HG02943 (cell line): ENCODE results near the gene SEC14L5.

Source experiments
- ATAC-seq: cut with Tn5 transposase; IDR thresholded peaks from one replicate; pipeline ENCODE4 v1.9.1; 2021; ENCODE audit warnings: mild to moderate bottlenecking, low read depth, moderate library complexity; ENCODE audit not compliant: unreplicated experiment

SEC14L5 gene

DNA sequence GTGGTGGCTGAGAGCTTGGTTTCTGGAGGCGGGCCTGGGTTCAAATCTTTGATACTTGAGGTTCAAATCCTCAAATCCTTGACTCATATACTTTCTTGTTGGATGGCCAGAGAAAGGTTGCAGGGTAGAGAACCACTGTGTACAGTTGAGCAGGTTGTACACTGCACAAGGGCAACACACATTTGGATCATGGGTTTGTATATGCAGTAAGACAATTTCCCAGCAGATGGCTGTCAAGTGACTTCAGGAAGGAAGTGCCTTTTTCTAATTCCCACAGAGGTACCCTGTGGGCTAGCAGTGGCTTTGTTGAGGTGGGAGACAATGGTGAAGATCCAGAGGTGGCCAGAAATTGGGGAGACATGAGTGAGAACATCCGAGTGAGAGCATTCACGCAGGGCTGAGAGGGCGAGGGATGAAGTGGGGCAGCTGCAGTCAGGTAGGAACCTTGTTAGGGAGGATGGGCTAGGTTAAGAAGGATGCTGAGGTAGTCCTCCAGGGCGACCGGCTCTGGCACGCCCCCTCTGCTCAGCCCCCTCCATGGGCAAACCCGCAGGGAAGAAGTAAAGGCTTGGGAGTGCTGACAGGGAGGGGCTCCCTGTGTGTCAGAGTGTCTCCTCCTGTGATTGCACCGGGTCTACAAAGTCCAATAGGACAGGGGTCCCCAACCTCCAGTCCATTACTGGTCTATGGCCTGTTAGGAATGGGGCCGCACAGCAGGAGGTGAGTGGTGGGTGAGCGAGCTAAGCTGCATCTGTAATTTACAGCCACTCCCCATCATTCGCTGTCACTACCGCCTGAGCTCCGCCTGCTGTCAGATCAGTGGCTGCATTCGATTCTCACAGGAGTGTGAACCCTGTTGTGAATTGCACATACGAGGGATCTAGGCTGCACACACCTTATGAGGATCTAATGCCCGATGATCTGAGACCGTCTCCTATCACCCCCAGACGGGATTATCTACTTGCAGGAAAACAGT, 104.9 kb downstream of the SEC14L5 start:
- no peak for ATAC-seq

DNA sequence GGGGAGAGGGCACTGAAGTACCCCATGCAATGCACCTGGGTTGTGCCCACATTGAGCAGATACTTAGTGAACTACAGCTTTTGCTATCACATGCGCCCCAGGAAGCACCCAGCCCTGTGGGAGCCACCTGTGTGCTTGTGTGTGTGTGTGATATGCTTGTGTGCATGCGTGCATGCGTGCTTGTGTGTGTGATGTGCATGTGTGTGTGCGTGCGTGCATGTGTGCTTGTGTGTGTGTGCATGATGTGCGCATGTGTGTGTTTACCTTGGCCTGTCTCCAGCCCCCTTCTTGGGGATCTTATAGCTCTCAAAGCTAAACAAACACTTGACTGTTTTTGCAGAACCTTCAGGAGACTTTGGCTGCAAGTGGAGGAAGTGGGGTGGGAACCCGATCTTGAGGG, 106.8 kb downstream of the SEC14L5 start:
- no peak for ATAC-seq

DNA sequence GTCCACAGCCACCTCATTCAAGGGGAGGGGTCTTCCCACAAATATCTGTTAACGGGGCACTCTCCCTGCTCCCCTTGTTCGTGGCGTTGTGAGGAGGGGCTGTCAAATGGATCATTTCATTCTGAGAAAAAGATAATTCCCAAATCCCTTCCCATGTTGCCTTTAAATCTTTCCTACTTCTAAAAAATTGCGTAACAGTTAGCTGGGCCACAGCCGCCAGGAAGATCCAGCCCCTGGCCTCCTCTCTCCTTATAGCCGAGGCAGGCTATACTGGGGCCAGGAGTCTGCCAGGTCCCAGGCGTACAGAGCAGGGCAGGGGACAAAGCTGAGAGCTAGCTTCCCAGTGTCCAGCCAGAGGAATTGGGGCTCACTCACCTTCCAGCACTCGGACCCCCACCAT, 107.2 kb downstream of the SEC14L5 start:
- ATAC-seq: no peak

DNA sequence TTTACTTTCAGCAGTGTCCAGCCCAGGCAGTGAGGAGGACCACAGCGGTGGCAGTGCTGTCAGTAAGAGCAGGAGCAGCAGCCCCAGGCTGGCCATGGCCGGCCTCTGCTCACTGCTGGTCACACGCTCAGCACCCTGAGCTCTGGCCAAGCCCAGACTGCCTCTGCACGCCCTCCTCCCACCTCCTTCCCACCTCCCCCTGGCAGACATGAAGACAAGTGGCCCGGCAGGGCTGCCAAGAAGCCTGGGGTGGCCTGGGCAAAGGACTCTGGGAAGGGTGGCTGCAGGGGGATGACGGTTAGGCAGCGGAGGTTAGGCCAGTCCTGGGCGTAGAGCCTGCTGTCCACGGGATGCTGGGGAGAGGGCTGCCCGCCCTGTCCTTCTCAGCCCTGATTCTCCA, 107.7 kb downstream of the SEC14L5 start, which contains the start of gene C16orf89:
Gene C16orf89 (minus strand): TSS at position 144 of the 400 bp plus-strand sequence. CDS start 48 bp downstream, at position 96.
- ATAC-seq: no peak

DNA sequence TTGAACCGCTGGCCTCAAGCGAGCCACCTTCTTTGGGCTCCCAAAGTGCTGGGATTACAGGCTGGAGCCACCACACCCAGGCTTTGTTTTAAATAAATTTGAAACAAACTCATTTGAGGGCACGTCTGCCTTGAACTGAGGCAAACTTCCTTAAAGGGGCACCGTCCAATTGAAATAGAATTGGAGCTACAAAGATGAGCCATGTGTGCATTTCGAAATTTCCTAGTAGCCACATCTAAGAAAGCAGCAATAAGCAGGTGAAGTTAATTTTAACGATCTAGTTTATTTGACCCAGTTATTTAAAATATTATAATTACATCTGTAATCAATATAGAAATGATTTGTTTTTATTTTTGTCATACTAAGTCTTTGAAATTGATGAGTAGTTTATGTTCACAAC, 108.4 kb downstream of the SEC14L5 start:
- ATAC-seq: no peak
